Neuronal stem cell (in vitro differentiated cells): ENCODE measurements around the gene PPOX.

Experiments used
- DNase-seq: peaks from one replicate; pipeline ENCODE4 v3.0.0-alpha.2; 2013; ENCODE audit warnings: low spot score
- H2AFZ ChIP-seq: one replicate; pipeline ENCODE4 v1.6.1; 2013; ENCODE audit warnings: mild to moderate bottlenecking, low read length, inconsistent platforms
- H2AK5ac ChIP-seq: 2 replicates; pipeline ENCODE4 v1.6.1; 2013; ENCODE audit warnings: low read depth, mild to moderate bottlenecking, inconsistent platforms, low read length, moderate library complexity, mixed read lengths
- H2BK120ac ChIP-seq: 2 replicates; pipeline ENCODE4 v1.6.1; 2013; ENCODE audit warnings: low read depth, mild to moderate bottlenecking, inconsistent platforms, low read length, moderate library complexity, mixed read lengths
- H2BK12ac ChIP-seq: one replicate; pipeline ENCODE4 v1.6.1; 2013; ENCODE audit warnings: low read length, inconsistent platforms
- H2BK15ac ChIP-seq: 2 replicates; pipeline ENCODE4 v1.6.1; 2013; ENCODE audit warnings: mild to moderate bottlenecking, low read length, inconsistent platforms, mixed read lengths
- H2BK5ac ChIP-seq: one replicate; pipeline ENCODE4 v1.6.1; 2013; ENCODE audit warnings: inconsistent platforms, mild to moderate bottlenecking, low read length, moderate library complexity
- H3K14ac ChIP-seq: one replicate; pipeline ENCODE4 v1.6.1; 2013; ENCODE audit warnings: low read length, inconsistent platforms
- H3K18ac ChIP-seq: 2 replicates; pipeline ENCODE4 v1.6.1; 2013; ENCODE audit warnings: low read length, inconsistent platforms
- H3K23ac ChIP-seq: 2 replicates; pipeline ENCODE4 v1.6.1; 2013; ENCODE audit warnings: low read depth, mild to moderate bottlenecking, mixed read lengths, low read length, inconsistent platforms; ENCODE audit not compliant: poor library complexity
- H3K27ac ChIP-seq: replicated peaks from 3 replicates; pipeline ENCODE4 v1.5.1; 2013; ENCODE audit warnings: low read length, inconsistent platforms
- H3K27me3 ChIP-seq, 3 experiments: 2 replicates each; pipeline ENCODE4 v1.6.1; 2013; ENCODE audit warnings: low read length in 3 of 3, mild to moderate bottlenecking in 2 of 3, inconsistent platforms in 1 of 3, low read depth in 1 of 3, mixed read lengths in 1 of 3, moderate library complexity in 1 of 3; ENCODE audit not compliant: control insufficient read depth in 3 of 3, insufficient read depth in 3 of 3
- H3K36me3 ChIP-seq, 2 donors: replicated peaks in 1 of 2; 2 replicates each; pipeline ENCODE4 v1.6.1; 2013; ENCODE audit warnings: low read length in 2 of 2; ENCODE audit not compliant: control insufficient read depth in 2 of 2, insufficient read depth in 2 of 2
- H3K4ac ChIP-seq: 2 replicates; pipeline ENCODE4 v1.6.1; 2013; ENCODE audit warnings: inconsistent platforms, mild to moderate bottlenecking, low read length, moderate library complexity
- H3K4me1 ChIP-seq, 2 donors: 1 replicate in 1 of 2; 2 replicates in 1 of 2; pipeline ENCODE4 v1.6.1; 2013; ENCODE audit warnings: low read length in 2 of 2, low read depth in 1 of 2; ENCODE audit not compliant: control insufficient read depth in 2 of 2, insufficient read depth in 1 of 2
- H3K4me2 ChIP-seq: one replicate; pipeline ENCODE4 v1.6.1; 2013; ENCODE audit warnings: mild to moderate bottlenecking, low read length, inconsistent platforms; ENCODE audit not compliant: insufficient read depth, poor library complexity, severe bottlenecking
- H3K4me3 ChIP-seq, 2 donors: 2 replicates each; pipeline ENCODE4 v1.5.1; 2013; ENCODE audit warnings: low read length in 2 of 2, mild to moderate bottlenecking in 2 of 2, inconsistent platforms in 1 of 2, moderate library complexity in 1 of 2
- H3K79me1 ChIP-seq: one replicate; pipeline ENCODE4 v1.6.1; 2013; ENCODE audit warnings: low read depth, mild to moderate bottlenecking, inconsistent platforms, low read length, moderate library complexity
- H3K9ac ChIP-seq: one replicate; pipeline ENCODE4 v1.6.1; 2013; ENCODE audit warnings: mild to moderate bottlenecking, low read depth, low read length, inconsistent platforms; ENCODE audit not compliant: poor library complexity
- H3K9me3 ChIP-seq, 2 donors: replicated peaks in 1 of 2; 2 replicates each; pipeline versions ENCODE3 to v1.6.1; 2013; ENCODE audit warnings: low read length in 2 of 2, mild to moderate bottlenecking in 2 of 2, inconsistent platforms in 1 of 2, low read depth in 1 of 2, mixed read lengths in 1 of 2, moderate library complexity in 1 of 2; ENCODE audit not compliant: control insufficient read depth in 2 of 2, insufficient read depth in 1 of 2
- H4K8ac ChIP-seq: one replicate; pipeline ENCODE4 v1.6.1; 2013; ENCODE audit warnings: low read depth, mild to moderate bottlenecking, inconsistent platforms, low read length, moderate library complexity
- H4K91ac ChIP-seq: one replicate; pipeline ENCODE4 v1.6.1; 2013; ENCODE audit warnings: low read length, low read depth, mild to moderate bottlenecking, inconsistent platforms; ENCODE audit not compliant: poor library complexity
- WGBS, 2 donors: extraction: QIAGEN DNeasy Blood & Tissue Kit; methylation state at CpG; one replicate each; pipeline ENCODE4 v1.1.7; 2013; ENCODE audit warnings: missing lambda C conversion rate in 2 of 2, mixed read lengths in 1 of 2; ENCODE audit not compliant: insufficient read length in 2 of 2, insufficient replicate concordance in 1 of 2; ENCODE audit errors: extremely low coverage in 2 of 2; 5-methylcytosine and 5-hydroxymethylcytosine counted together

The PPOX gene

GRCh38 chr1:161189036-161189435, 22.8 kb downstream of the PPOX start:
- Histone ChIP-seq H2BK5ac (no peak overlapping the region), H2AK5ac (no peak overlapping the region), H3K27me3 (no peaks in the 10 kb centered on the region), H3K4me2 (no peak overlapping the region), H3K79me1 (no peaks in the 10 kb centered on the region), H2BK12ac (no peak overlapping the region), H3K9me3 (no peaks in the 10 kb centered on the region), H3K18ac (no peak overlapping the region), H3K4me1 (peaks cover 0 to 4% of the 10 kb centered on the region in 2 donors), H2BK15ac (no peak overlapping the region), H3K27ac (no peak overlapping the region), H3K9ac (no peak overlapping the region), H3K4me3 (no peak overlapping the region), H3K23ac (no peak overlapping the region), H2BK120ac (no peak overlapping the region), H3K4ac (no peak overlapping the region), H2AFZ (no peak overlapping the region), H4K8ac (no peak overlapping the region), H3K14ac (no peak overlapping the region), H3K36me3 (peaks cover 0 to 3% of the 10 kb centered on the region in 2 donors), H4K91ac (no peak overlapping the region)
- DNase-seq: no peak
- no CpG with 5 or more reads among the region's 5 CpGs for WGBS, 2 donors

DNA sequence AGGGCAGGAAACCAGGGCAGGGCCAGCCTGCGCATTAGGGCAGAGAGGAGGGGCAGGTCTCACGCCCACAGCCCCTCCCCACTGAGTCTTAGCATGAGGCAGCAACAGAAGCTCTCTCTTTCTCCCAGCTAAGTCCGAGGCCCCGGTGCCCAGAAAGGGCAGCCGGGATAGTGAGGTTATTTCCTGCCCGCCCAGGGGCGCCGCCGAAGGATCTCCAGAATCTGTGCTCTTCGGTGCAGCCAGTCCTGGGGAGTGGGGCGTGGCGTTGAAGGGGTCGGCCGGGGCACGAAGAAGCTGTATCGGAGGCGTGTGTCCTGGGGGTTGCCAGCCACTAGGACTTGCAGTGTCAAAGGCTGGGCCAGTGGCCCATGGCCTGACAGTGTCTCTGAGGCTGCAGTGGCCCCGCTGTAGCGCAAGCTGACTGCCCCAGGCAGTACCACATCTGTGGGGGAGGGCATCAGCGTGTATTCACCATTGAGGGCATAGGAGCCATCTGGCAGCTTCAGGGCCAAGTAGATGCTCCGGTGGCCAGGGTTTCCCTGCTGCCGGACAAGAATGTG, 24.8 kb downstream of the PPOX start:
- no peak overlapping the region for H3K18ac ChIP-seq

GRCh38 chr1:161191971-161192370, 25.7 kb downstream of the PPOX start:
- Histone ChIP-seq H2BK12ac (no peak overlapping the region), H2BK15ac (no peak overlapping the region), H4K91ac (no peak overlapping the region), H3K79me1 (no peaks in the 10 kb centered on the region), H3K9me3 (no peaks in the 10 kb centered on the region), H3K14ac (no peak overlapping the region), H2AK5ac (no peak overlapping the region), H2AFZ (peak overlapping the region; percentile 27), H3K4me3 (no peak overlapping the region), H3K36me3 (peaks cover 0 to 3% of the 10 kb centered on the region in 2 donors), H3K4ac (no peak overlapping the region), H3K4me2 (no peak overlapping the region), H3K9ac (no peak overlapping the region), H3K4me1 (peaks cover 4 to 6% of the 10 kb centered on the region in 2 donors), H3K23ac (no peak overlapping the region), H3K27ac (no peak overlapping the region), H4K8ac (no peak overlapping the region), H2BK120ac (no peak overlapping the region), H3K27me3 (no peaks in the 10 kb centered on the region), H3K18ac (no peak overlapping the region), H2BK5ac (no peak overlapping the region)
- no CpG with 5 or more reads among the region's 8 CpGs for WGBS, 2 donors
- DNase-seq: no peak

More for the DNA sequence above, 24.8 kb downstream of the PPOX start:
- Histone ChIP-seq H4K8ac (no peak overlapping the region), H3K4me2 (no peak overlapping the region), H3K14ac (no peak overlapping the region), H3K23ac (no peak overlapping the region), H2BK15ac (no peak overlapping the region), H3K36me3 (peaks cover 0 to 3% of the 10 kb centered on the region in 2 donors), H2BK5ac (no peak overlapping the region), H3K9me3 (no peaks in the 10 kb centered on the region), H3K27ac (no peak overlapping the region), H2BK120ac (no peak overlapping the region), H3K27me3 (no peaks in the 10 kb centered on the region), H3K4ac (no peak overlapping the region), H2BK12ac (no peak overlapping the region), H2AFZ (peak overlapping the region; percentile 74), H3K9ac (peak overlapping the region; percentile 60), H4K91ac (peak overlapping the region; percentile 3), H2AK5ac (no peak overlapping the region), H3K4me1 (peaks cover 0 to 4% of the 10 kb centered on the region in 2 donors), H3K4me3 (no peak overlapping the region), H3K79me1 (no peaks in the 10 kb centered on the region)
- no CpG with 5 or more reads among the region's 22 CpGs for WGBS, 2 donors
- DNase-seq: no peak

DNA sequence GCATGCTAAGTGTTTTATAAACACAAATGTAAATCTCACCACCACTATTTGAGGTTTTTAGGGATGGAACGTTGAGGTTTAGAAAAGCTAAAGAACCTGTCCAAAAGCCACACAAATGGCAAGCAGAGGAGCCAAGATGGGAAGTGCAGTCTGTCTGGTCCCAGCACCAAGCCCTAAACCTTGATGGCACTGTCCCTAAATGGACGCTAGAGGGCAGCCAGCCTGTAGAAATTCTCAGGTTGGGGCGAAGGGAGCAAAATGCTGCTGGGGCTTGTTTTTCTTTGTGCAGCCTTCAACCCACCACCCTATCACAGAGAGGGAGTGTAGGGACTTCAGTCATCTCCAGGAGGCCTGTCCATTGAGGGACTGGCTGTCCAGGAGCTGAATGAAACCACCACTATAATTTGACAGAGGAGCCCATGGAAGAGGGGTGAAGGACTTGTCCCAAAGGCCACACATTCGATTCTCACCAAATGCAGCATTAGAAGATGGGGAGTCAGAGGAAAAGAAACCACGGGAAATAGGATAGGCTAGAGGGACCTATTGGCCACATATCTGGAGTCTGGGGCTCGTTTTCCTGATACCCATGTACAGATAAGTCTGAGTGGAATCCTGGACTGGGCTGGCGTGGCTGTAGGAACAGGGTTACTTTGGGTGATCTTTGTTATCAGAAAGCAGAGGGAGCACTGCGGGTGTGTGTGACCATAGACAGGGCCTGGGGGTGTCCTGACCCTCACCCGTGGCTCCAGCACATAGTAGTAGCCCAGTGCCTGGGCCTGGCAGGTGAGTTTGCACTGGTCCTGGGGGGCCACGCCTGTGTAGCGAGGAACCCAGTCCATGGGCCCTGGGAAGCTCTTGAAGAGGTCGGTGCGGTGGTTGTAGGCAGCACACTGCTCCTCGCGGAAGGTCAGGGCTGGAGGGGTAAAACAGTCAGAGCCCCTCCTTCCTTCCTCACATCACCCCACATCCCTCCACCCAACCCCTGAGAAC, 26.5 kb downstream of the PPOX start:
- Histone ChIP-seq H3K23ac (no peak overlapping the region), H4K8ac (no peak overlapping the region), H3K79me1 (no peaks in the 10 kb centered on the region), H3K9me3 (no peaks in the 10 kb centered on the region), H3K18ac (no peak overlapping the region), H2BK5ac (no peak overlapping the region), H2AK5ac (no peak overlapping the region), H2BK120ac (no peak overlapping the region), H3K14ac (no peak overlapping the region), H4K91ac (no peak overlapping the region), H3K27me3 (no peaks in the 10 kb centered on the region), H2BK12ac (no peak overlapping the region), H3K4me3 (no peak overlapping the region), H3K36me3 (peaks cover 0 to 3% of the 10 kb centered on the region in 2 donors), H3K4ac (no peak overlapping the region), H3K27ac (no peak overlapping the region), H2BK15ac (peak overlapping the region; percentile 2), H3K4me2 (no peak overlapping the region), H3K9ac (no peak overlapping the region), H3K4me1 (peaks cover 9 to 12% of the 10 kb centered on the region in 2 donors), H2AFZ (peak overlapping the region; percentile 88)
- no CpG with 5 or more reads among the region's 15 CpGs for WGBS, 2 donors
- no peak for DNase-seq
